SW480 (cell line): ENCODE results near the gene DLGAP5.

ENCODE experiments used
- DNase-seq: peaks from one replicate; pipeline ENCODE4 v3.0.0-alpha.2; 2016; ENCODE audit warnings: low spot score

Gene DLGAP5

DNA sequence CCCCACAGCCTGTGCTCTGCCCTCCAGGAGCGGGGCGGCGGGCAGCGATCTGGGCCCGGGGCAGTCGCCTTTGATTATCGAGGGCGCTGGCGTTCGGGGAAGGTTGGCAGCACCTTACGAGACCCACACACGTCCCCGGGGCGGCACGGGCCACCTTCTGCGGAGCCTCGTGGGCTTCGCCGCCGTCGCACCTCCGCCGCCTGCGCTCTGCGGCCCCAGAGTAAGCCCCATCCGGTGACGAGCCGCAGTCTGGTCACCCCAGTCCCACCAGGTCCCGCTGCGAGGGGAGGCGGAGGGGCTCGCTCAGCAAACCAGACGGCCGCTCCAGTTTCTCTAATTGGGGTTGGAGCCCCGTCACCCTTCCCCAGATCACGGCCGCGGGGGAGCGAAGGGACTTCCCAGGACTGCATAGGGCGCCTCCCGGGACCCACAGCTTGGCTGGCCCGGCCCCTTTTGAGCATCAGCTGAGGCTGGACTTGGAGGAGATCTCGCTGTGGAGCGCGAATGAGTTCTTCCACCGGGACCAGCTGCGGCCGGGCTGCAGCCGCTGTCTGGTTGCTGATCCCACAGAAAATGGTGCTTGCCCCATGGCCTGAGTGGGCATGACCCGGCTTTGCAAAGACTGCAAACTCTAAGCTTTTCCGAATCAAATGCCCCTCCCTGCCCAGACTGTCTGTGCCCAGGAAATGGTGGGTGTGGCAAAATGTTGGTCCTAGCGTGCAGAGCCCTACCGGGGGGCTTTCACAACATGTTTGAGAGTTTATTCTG lies 61.8 kb downstream of the DLGAP5 start:
- peak; percentile 60 for DNase-seq

GRCh38 chr14:55129086-55129427 lies 62.3 kb downstream of the DLGAP5 start, which contains the start of gene LGALS3:
TSS of gene LGALS3 (plus strand) at chr14:55129252. CDS start at chr14:55137374, 8,122 bp downstream.
- peak; percentile 64 for DNase-seq

DNA sequence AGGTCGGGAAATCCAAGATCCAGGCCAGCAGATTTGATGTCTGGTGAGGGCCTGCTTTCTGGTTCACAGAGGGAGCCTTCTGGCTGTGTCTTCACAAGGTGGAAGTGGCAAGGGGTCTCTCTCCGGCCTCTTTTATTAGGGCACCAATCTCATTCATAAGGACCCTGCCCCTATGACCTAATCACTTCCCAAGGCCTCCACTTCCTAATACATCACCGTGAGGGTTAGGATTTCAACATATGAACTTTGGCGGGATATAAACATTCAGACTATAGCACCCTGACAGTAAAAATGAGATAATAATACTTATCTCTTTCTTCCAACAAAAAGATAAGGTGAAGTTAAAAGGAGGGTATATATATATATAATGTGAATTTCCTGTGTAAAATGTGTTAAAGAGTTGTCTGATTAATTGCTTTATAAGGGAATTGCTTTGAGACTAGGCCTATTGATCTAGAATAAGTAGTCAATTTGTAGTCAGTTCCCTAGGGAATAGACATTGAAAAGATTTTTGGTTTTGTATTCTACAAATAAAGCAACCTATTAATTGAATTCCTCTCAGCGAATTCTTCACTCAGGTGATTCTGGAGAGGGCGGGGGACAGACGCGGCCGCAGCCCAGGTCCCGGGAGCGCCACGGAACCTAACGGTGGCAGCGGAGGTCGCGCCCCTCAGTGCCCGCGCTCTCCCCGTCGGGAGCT lies 62.8 kb downstream of the DLGAP5 start:
- no peak for DNase-seq

DNA sequence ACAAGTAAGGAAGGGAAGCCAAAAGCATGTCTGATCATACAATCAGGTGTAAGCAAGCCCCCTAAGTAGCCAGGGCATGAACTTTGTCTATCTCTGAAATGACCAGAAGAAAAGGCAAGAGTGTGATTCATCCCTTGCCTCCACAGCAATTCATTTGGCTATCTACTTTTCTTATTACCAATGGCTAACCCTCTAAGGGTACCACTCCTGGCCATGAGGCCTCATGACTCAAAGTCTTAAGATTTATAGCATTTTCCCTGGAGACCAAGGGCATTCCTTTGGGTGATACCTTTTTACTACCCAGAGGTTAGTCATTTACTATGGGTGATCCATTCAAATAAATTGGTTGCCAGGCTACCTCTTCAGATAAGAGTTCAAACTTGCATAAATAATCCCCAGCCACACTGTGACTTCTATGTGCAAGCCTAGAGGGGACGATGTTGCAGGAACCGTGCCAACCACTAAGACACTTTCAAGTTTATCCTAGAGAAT lies 63.9 kb downstream of the DLGAP5 start:
- no peak for DNase-seq

DNA sequence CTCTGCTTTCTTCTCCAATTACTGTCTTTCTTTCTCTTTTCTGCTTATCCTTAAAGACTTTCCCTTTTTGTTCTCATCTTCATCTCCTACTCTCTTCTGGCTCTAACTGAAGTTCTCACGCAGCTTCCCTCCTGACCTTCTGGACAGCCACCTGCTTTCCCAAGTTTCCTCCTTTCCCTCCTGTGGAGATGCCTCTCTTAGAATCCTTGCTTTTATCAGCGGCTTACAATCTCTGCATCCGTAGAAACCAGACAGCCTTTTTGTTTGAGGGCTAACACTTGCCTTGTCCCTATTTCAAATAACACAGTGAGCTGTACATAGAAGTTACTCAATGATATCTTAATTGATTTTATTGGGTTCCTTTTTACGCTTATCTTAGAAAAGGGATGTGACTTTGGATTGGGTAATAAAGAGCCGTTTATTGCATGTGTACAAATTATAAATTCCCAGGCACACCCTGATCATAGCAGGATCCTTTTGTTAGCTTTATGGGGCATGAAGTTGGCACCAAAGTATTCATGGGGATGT lies 64.4 kb downstream of the DLGAP5 start:
- no peak for DNase-seq

GRCh38 chr14:55126034-55126433 lies 65.4 kb downstream of the DLGAP5 start:
- no peak for DNase-seq

GRCh38 chr14:55125403-55125802 lies 66.0 kb downstream of the DLGAP5 start:
- peak; percentile 81 for DNase-seq

- no peak for DNase-seq
Observed at GRCh38 chr14:55124774-55125386, 66.5 kb downstream of the DLGAP5 start.

- DNase-seq, result no peak
Observed at GRCh38 chr14:55123852-55124639, 67.3 kb downstream of the DLGAP5 start.

DNA sequence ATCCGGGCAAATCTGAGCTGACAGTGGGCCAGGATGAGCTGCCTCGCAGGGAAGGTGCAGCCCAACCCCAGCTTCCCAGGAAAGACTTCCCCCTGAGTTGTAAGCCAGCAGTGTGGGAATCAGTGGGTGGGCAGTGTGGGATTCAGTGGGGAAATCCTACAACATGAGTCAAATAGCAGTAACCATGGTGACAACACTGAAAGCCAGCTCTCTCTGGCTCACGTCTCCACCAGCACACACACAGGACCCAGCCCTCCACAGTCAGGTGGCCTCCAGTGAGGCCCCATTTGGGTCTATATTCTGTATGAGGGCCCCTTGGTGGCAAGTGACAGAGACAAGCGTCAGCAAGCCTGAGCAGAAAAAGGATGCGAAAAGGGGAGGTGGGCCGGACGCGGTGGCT lies 68.3 kb downstream of the DLGAP5 start:
- DNase-seq, result peak; percentile 66

GRCh38 chr14:55122440-55122986 lies 68.9 kb downstream of the DLGAP5 start:
- DNase-seq, result no peak

GRCh38 chr14:55121628-55122439 lies 69.6 kb downstream of the DLGAP5 start:
- DNase-seq, result no peak

DNA sequence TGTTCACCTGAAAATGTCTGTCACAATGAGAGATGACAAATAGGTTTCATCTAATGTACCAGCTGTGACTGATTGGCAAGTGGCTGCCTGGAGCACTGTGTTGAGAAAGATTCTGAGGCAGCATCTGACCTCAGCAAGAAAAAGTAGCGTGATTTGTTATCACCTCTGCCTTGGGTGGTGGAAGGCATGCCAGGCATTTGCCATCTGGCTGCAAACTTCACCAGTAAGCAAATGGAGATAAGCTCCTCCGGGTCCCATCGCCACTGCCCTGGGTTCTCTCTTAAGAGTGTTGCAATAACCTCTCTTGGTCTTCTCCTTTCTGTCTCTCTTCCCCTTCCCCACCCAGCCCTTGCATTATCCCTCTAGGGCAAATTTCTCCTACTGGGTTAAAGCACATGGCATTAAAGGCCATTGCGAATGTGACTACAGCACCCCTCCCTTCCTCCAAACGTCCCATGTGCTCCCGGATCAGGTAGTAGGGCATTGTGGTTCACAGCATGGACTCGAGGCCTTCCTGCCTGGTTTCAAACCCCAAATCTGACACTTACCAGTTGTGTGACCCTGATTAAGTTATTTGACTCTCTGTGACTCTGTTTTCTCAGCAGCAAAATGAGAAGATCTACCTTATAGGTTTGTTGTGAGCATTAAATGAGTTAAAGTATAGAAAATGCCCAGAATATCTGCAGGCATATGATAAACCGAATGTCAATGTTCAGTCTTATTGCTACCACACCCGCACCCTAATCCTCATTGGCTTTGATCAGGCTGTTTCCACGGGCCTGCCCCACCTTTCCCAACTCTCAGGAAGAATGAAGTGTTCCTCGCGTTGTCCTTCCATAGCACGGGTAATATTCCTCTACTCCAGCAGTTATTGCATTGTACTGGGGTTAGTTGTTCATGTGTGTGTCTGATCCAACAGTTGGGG lies 70.6 kb downstream of the DLGAP5 start:
- no peak for DNase-seq

- no peak for DNase-seq
Observed at GRCh38 chr14:55118761-55119160, 72.6 kb downstream of the DLGAP5 start.

DNA sequence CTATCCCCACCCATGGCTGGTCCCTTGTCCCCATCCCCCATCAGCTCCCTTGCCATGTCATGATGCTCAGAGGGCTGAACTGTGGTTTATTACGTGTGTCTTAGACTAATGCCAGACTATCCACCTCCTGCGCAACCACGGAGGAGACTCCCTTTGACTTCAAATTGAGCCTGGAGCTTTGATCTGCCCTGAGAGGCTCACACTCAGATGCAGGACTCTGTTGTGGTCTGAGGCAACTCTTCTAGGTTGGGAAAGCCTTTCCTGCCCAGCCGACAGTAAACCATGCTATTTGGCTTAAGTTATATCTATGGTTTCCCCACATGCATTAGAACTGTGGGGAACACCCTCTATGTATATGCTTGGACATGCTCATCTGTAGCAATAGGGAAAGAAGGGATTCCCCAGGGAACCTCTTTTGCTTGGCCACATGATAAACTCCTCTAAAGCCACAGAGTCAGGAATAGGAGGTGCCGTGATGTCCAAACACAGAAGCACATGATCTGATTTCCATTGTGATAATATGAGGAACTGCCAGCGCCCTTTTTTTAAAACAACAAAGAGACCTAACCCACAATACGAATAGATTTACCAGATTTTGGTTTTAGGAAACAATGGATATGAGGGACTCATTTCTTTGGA lies 73.5 kb downstream of the DLGAP5 start:
- peak; percentile 98 for DNase-seq

DNA sequence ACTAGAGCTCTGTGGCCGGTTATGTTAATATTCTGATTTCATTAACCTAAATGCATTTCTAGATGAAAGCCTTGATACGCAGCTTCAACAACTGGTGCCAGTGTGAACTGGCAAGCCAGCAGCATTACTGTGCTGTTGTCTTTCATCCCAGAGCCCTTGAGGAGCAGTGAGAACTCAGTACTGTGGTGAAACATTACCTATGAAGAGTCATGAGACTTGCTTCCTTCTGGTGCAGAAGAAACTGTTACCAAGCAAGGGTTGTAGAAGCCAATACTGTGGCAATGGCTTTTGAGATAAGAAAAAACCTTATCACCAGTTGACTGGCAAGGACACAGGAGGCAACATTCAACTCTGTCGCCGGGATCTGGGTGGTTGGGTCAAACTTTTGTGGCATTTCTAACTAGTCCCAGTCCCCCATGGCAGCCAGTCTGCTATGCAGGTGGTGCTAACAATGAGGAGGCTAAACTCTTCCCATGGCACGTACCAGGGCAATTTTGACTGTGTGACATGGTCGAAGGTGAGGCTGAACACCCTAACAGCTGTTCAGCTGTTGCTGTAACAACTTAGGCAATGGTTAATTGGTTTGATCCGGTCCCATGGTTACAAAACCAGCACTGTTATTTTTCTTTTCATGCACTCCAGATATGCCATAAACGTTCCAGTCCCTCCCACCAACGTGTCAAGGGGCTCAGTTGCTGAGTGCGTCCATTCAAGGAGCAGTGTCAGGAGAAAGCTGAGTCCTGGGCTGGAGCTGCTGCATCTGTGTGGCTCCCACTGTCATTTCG lies 74.9 kb downstream of the DLGAP5 start:
- DNase-seq, result no peak

- DNase-seq, result no peak
Observed at GRCh38 chr14:55115861-55116245, 75.5 kb downstream of the DLGAP5 start.

DNA sequence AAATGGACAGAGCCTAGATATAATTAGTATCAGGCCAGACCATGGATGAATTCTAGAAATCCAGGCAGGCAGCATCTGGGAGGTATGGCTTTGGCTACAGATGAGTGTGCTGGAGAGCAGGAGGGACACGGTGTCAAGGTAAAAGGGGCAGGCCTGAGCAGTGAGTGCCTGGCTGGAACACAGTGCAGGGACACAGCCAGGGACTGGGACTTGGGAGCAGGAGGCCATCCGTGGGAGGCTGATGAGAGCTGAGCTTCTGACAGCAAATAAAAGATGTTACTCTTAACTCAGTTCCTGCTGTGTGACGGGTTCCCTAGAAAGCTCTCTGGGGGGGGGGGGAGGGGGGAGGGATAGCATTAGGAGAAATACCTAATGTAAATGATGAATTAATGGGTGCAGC lies 75.9 kb downstream of the DLGAP5 start:
- no peak for DNase-seq
